Activated naive CD4-positive, alpha-beta T cell treated with anti-CD3 and anti-CD28 coated beads, Interleukin-2, amount 10 ng/mL, durations not matched to agents 5 hours and 36 hours (primary cell): ENCODE measurements around the gene NT5DC1. TPM values are rescaled to one million over a fixed set of nuclear protein-coding genes. Genes with fewer than 3 reads are reported as not detected.

Source experiments
- total RNA-seq, 2 experiments: library from RNA; stranded (reverse); gene quantifications; one replicate each; pipeline ENCODE4 v1.2.3, GENCODE V29; 2021

NT5DC1 gene
- 10 to 100 TPM; 40.4 to 42.2 TPM for total RNA-seq

DNA sequence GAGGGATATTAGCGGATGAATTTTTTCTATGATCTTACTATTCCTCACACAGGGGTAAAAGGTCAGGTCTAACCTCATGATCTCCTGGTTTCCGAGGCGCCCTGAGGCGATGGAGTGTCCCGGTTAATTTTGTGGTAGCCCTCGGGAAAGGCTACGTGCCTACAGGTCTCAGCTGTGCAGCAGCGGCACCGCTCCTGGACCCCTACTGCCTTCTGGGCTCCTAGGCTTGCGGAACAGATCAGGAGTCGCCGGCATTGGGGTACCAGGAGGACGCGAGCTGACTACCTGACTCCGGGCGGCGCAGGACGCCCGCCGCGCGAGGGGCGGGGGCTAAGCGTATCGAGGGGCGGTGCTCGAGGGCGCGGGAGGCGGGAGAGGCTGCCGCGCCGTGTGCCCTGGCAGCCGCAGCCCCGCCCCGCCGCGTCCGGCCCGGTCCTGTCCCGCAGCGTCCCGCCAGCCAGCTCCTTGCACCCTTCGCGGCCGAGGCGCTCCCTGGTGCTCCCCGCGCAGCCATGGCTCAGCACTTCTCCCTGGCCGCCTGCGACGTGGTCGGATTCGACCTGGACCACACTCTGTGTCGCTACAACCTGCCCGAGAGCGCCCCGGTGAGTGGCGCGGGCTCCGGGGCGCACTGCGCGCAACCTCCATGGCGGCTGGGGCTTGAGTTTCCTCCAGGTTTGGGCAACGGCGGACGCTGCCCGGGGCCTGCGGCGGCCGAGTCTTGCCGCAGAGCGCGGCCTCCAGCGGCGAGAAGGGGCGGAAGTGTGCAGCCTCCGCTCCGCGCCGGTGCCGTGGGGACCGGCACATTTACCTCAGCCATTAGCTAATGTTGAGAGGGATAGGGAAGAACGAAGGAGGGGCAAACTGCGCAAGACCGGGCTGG, at the start of gene NT5DC1:
TSS of gene NT5DC1 (plus strand) at position 435 of the 883 bp plus-strand sequence. CDS start at position 513, 78 bp downstream.

DNA sequence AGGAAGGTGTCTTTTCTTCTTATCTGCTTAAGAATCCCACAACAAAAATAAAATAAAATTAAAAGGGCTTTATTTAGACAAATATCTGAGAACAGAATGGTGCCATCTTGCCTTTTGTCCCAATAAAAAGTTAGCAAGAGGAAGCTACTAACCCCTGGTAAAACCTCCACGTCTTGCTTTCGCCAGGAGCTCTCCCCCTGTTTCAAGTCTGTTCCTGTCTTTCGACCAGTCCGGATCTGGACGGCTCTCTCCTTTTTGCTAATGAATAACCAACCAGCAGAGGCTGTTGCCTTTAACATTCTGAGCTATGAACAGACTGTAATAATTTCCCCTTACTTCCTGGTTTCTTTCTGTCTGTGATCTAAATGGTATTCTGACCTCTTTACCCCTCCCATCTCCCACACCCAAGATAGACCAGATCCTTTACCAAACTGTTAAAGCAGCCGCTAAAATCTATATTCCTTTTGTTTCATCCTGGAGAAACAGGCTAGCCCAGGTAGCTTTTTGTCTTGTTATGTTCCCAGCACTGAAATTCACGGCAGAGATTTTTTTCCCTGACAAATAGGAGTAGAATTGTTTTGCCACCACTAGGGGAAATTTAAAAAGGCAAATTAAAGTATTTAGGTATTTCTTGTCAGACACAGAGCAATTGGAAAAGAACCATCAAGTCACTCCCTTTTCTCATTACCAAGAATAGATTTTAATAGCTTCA, 39.9 kb upstream of the NT5DC1 start, which contains the start of gene FRK:
TSS of gene FRK (minus strand) at position 320 of the 712 bp plus-strand sequence. CDS start 580 bp downstream, outside the sequence.

GRCh38 chr6:116126032-116126431, 25.4 kb downstream of the NT5DC1 start, which contains the start of gene COL10A1:
COL10A1 (minus strand) TSS chr6:116126132; CDS start chr6:116125492, 640 bp downstream.

GRCh38 chr6:116253505-116254296, 153.0 kb downstream of the NT5DC1 start, which contains the start of gene TSPYL4:
TSPYL4 (minus strand) TSS chr6:116254075; CDS start chr6:116254008, 67 bp downstream.

DNA sequence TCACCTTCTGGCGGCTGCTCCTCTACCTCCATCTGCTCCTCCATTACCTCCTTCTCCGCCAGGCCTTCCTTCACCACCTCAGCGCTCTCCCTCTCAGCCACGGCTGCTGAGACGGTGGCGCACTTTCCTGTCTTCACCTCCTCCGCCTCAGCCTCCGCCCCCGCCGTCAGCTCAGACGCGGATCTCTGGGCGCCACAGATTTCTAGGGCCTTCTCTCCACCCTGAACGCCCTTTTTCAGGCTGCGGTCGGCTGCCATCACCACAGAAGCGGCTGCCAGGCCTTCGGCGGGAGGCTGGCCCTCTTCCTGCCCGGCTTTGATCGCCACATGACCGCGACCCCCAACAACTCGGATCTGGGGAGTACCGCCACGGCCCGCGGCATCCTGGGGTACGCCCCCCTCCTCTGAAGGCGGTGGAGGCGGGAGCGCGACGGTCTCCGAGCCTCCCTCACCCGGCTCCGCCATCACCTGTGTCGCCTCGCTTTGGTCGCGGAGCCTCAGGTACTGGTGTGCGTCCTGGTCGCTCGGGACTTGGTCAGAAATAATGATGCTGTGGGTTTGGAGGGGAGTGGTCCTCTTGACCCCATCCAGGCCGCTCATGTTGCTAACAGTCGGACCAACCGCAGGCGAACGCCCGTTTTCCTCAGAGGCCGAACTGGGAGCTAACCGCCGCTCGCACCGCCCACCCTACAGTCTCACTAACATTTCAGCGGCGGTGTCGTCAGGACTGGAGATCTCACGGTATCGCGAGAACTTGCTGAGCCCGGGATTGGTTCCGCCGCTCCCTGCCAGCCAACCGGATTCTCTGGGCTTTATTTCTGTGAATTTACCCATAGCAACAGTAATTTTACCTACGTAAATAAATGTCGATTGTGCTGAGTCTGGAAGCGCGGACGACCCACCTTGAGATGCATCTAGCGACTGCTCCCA, 178.8 kb downstream of the NT5DC1 start, which contains the start of gene TSPYL1:
TSS of gene TSPYL1 (minus strand) at position 699 of the 929 bp plus-strand sequence. CDS start at position 599, 100 bp downstream.

Other genes starting within 250 kb of the NT5DC1 start
- under 1 TPM in 1 of 2 experiments, not detected in 1; 0.02 TPM for gene FRK, start 40.0 kb upstream of the NT5DC1 start, total RNA-seq
- not detected for gene COL10A1, start 25.3 kb downstream of the NT5DC1 start, total RNA-seq
- 10 to 100 TPM; 15.7 to 16.0 TPM for gene TSPYL4, start 153.2 kb downstream of the NT5DC1 start, total RNA-seq
- gene TSPYL1, start 179.1 kb downstream of the NT5DC1 start, total RNA-seq, result 10 to 100 TPM; 45.2 to 45.4 TPM